Astrocyte (in vitro differentiated cells and primary cell): ENCODE measurements around the gene DNAJB1. TPM values are rescaled to one million over a fixed set of nuclear protein-coding genes. Genes with fewer than 3 reads are reported as not detected.
A peak's percentile ranks its signal among the peaks of the same experiment; 100 is the strongest.

Experiments
- DNase-seq: peaks from one replicate; pipeline ENCODE4 v3.0.0-alpha.2; 2010; ENCODE audit warnings: low read depth
- FAIRE-seq: peaks from 2 replicates; lab custom pipeline; 2011; peaks lifted over from hg19 to GRCh38; lab: Jason Lieb, UNC
- H2AFZ ChIP-seq: 2 replicates; pipeline ENCODE4 v1.6.0; 2012; ENCODE audit warnings: low read depth, low read length, inconsistent platforms
- H3K27ac ChIP-seq: 2 replicates; pipeline ENCODE4 v1.5.1; 2011; ENCODE audit warnings: low read depth, low read length, inconsistent platforms
- H3K27me3 ChIP-seq: 2 replicates; pipeline ENCODE4 v1.6.0; 2011; ENCODE audit warnings: low read length, inconsistent platforms; ENCODE audit not compliant: insufficient read depth
- H3K36me3 ChIP-seq: 2 replicates; pipeline ENCODE4 v1.5.1; 2011; ENCODE audit warnings: low read length, inconsistent platforms; ENCODE audit not compliant: insufficient read depth
- H3K4me1 ChIP-seq: 2 replicates; pipeline ENCODE4 v1.5.1; 2011; ENCODE audit warnings: low read length, inconsistent platforms; ENCODE audit not compliant: insufficient read depth
- H3K4me2 ChIP-seq: 2 replicates; pipeline ENCODE4 v1.6.0; 2012; ENCODE audit warnings: low read length, inconsistent platforms
- H3K4me3 ChIP-seq: 2 replicates; pipeline ENCODE4 v1.5.1; 2011; ENCODE audit warnings: low read depth, mild to moderate bottlenecking, low read length, inconsistent platforms; ENCODE audit not compliant: insufficient read depth
- H3K79me2 ChIP-seq: 2 replicates; pipeline ENCODE4 v1.6.0; 2012; ENCODE audit warnings: mild to moderate bottlenecking, low read length, inconsistent platforms; ENCODE audit not compliant: insufficient read depth
- H3K9ac ChIP-seq: 2 replicates; pipeline ENCODE4 v1.6.0; 2012; ENCODE audit warnings: mild to moderate bottlenecking, low read length, inconsistent platforms
- H3K9me3 ChIP-seq: 2 replicates; pipeline ENCODE4 v1.5.1; 2012; ENCODE audit warnings: low read depth, mild to moderate bottlenecking, low read length, inconsistent platforms; ENCODE audit not compliant: insufficient read depth
- H4K20me1 ChIP-seq: 2 replicates; pipeline ENCODE4 v1.6.0; 2012; ENCODE audit warnings: low read length, inconsistent platforms; ENCODE audit not compliant: insufficient read depth
- H3K27ac Mint-ChIP-seq: one replicate; pipeline ENCODE4 v1.8.0; 2021; ENCODE audit warnings: mild to moderate bottlenecking, mixed read lengths; ENCODE audit not compliant: unreplicated experiment
- H3K27me3 Mint-ChIP-seq: one replicate; pipeline ENCODE4 v1.8.0; 2021; ENCODE audit warnings: low read depth, mixed read lengths; ENCODE audit not compliant: unreplicated experiment
- H3K36me3 Mint-ChIP-seq: one replicate; pipeline ENCODE4 v1.8.0; 2021; ENCODE audit warnings: low read depth, mixed read lengths; ENCODE audit not compliant: unreplicated experiment
- H3K4me1 Mint-ChIP-seq: one replicate; pipeline ENCODE4 v1.8.0; 2021; ENCODE audit warnings: low read depth, mixed read lengths; ENCODE audit not compliant: unreplicated experiment
- H3K4me3 Mint-ChIP-seq: one replicate; pipeline ENCODE4 v1.8.0; 2021; ENCODE audit warnings: mild to moderate bottlenecking, moderate library complexity, mixed read lengths; ENCODE audit not compliant: unreplicated experiment
- H3K9me3 Mint-ChIP-seq: one replicate; pipeline ENCODE4 v1.8.0; 2021; ENCODE audit warnings: mild to moderate bottlenecking, mixed read lengths; ENCODE audit not compliant: unreplicated experiment
- EZH2 ChIP-seq: IDR thresholded peaks from 2 replicates; pipeline ENCODE4 v1.6.1; 2012; ENCODE audit warnings: mild to moderate bottlenecking, low read length, inconsistent platforms; ENCODE audit not compliant: insufficient read depth
- total RNA-seq: library from RNA; stranded (reverse); gene quantifications from 2 replicates; pipeline ENCODE4 v1.2.1, GENCODE V29; 2021
- TF ChIP-seq, protein P1 (sequence below): IDR thresholded peaks from 2 replicates; pipeline ENCODE4 v1.5.1; 2011; ENCODE audit warnings: low read depth, mild to moderate bottlenecking, inconsistent platforms, low read length, moderate library complexity; ENCODE audit not compliant: insufficient read depth

The DNAJB1 gene
- total RNA-seq, 1 donor from 2014 or later: 105 TPM

DNA sequence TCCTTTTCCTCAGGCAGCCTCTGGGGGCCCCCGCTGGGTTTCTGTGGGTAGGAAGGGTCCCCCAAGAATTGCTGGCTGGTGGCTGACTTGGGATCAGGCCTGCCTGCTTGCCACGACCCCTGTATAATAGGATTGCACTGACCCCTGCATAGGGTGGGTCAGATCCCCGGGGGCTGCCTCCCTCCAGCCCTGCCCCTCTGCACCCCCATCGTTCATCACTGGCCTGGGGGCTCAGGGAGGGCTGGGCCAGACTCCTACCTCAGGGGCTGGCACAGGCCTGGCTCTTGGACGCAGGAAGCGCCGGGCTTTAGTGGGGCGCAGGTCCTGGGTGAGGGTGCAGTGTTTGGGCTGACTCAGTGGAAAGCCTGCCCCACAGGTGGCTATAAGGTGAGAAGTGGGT is 43.1 kb upstream of the DNAJB1 start:
- H3K36me3 Mint-ChIP-seq: no peaks in the 10 kb centered on the region

GRCh38 chr19:14560776-14561108 is 42.5 kb upstream of the DNAJB1 start:
- no peak for FAIRE-seq
- Histone ChIP-seq H3K27me3 (no peaks in the 10 kb centered on the region), H3K27ac (no peak overlapping the region), H3K4me2 (no peak overlapping the region), H3K4me1 (peaks cover 23% of the 10 kb centered on the region), H3K79me2 (peaks cover 23% of the 10 kb centered on the region), H3K36me3 (no peaks in the 10 kb centered on the region), H3K9me3 (no peaks in the 10 kb centered on the region), H3K4me3 (no peak overlapping the region), H4K20me1 (peaks cover 25% of the 10 kb centered on the region), H3K9ac (no peak overlapping the region), H2AFZ (no peak overlapping the region)
- no peak for TF ChIP-seq EZH2
- TF ChIP-seq, protein P1, sequence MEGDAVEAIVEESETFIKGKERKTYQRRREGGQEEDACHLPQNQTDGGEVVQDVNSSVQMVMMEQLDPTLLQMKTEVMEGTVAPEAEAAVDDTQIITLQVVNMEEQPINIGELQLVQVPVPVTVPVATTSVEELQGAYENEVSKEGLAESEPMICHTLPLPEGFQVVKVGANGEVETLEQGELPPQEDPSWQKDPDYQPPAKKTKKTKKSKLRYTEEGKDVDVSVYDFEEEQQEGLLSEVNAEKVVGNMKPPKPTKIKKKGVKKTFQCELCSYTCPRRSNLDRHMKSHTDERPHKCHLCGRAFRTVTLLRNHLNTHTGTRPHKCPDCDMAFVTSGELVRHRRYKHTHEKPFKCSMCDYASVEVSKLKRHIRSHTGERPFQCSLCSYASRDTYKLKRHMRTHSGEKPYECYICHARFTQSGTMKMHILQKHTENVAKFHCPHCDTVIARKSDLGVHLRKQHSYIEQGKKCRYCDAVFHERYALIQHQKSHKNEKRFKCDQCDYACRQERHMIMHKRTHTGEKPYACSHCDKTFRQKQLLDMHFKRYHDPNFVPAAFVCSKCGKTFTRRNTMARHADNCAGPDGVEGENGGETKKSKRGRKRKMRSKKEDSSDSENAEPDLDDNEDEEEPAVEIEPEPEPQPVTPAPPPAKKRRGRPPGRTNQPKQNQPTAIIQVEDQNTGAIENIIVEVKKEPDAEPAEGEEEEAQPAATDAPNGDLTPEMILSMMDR: no peak
- peaks cover 1% of the 10 kb centered on the region for H3K36me3 Mint-ChIP-seq
- peaks cover 6% of the 10 kb centered on the region for H3K4me1 Mint-ChIP-seq
- H3K9me3 Mint-ChIP-seq: no peaks in the 10 kb centered on the region
- no peak overlapping the region for H3K4me3 Mint-ChIP-seq
- H3K27me3 Mint-ChIP-seq: no peaks in the 10 kb centered on the region
- DNase-seq: no peak
- H3K27ac Mint-ChIP-seq: no peak overlapping the region

More for the DNA sequence above, 43.1 kb upstream of the DNAJB1 start:
- Histone ChIP-seq H2AFZ (no peak overlapping the region), H3K79me2 (peaks cover 23% of the 10 kb centered on the region), H3K4me1 (peaks cover 19% of the 10 kb centered on the region), H3K9me3 (no peaks in the 10 kb centered on the region), H3K4me2 (no peak overlapping the region), H3K4me3 (no peak overlapping the region), H3K27me3 (no peaks in the 10 kb centered on the region), H3K9ac (peak overlapping the region; percentile 49), H4K20me1 (peaks cover 20% of the 10 kb centered on the region), H3K27ac (no peak overlapping the region), H3K36me3 (no peaks in the 10 kb centered on the region)
- Mint-ChIP-seq H3K4me3 (no peak overlapping the region), H3K27ac (no peak overlapping the region), H3K9me3 (no peaks in the 10 kb centered on the region), H3K4me1 (peaks cover 6% of the 10 kb centered on the region), H3K27me3 (no peaks in the 10 kb centered on the region)
- FAIRE-seq (no peak), DNase-seq (no peak)
- TF ChIP-seq EZH2: no peak
- TF ChIP-seq, protein P1: no peak

GRCh38 chr19:14559916-14560775 is 41.9 kb upstream of the DNAJB1 start:
- Histone ChIP-seq H3K27me3 (no peaks in the 10 kb centered on the region), H3K27ac (no peak overlapping the region), H2AFZ (no peak overlapping the region), H3K4me1 (peaks cover 23% of the 10 kb centered on the region), H3K9ac (no peak overlapping the region), H3K79me2 (peaks cover 23% of the 10 kb centered on the region), H3K36me3 (no peaks in the 10 kb centered on the region), H3K9me3 (no peaks in the 10 kb centered on the region), H3K4me2 (no peak overlapping the region), H3K4me3 (no peak overlapping the region), H4K20me1 (peaks cover 29% of the 10 kb centered on the region)
- H3K36me3 Mint-ChIP-seq: peaks cover 1% of the 10 kb centered on the region
- TF ChIP-seq, protein P1: no peak
- TF ChIP-seq EZH2: no peak
- no peaks in the 10 kb centered on the region for H3K27me3 Mint-ChIP-seq
- H3K27ac Mint-ChIP-seq: peak overlapping the region; percentile 47
- no peak overlapping the region for H3K4me3 Mint-ChIP-seq
- FAIRE-seq (no peak), DNase-seq (no peak)
- H3K4me1 Mint-ChIP-seq: peaks cover 6% of the 10 kb centered on the region
- no peaks in the 10 kb centered on the region for H3K9me3 Mint-ChIP-seq
